ENCODE measurements around the gene ELMOD2.
A peak's percentile ranks its signal among the peaks of the same experiment; 100 is the strongest.

The ELMOD2 gene

DNA sequence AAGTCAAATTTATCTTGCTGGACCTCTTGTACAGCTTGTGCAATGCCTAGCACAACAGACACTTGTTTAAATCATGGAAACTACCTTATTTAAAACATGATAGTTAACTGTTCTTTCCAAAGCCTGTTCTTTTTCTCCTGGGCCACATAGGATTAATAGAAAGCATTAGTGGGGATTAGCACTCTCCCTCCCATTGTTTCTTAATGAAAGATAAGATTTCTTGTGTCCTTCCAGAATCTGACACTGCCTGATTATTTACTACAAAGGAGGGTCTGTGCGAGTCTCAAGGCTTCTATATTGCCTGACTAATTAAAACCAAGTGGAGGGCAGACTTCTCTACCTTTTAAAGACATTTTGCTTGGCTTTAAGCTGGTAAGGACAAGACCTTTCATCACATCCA, 8.5 kb upstream of the ELMOD2 start:
- WGBS, 2 donors (ENCODE audit: extremely low coverage in 2 of 2, insufficient read length in 2 of 2, insufficient replicate concordance in 1 of 2): no CpG with 5 or more reads among the region's 1 CpG
- Histone ChIP-seq H3K4me3 (ENCODE audit: low read length in 2 of 2) (no peak overlapping the region), H3K9ac (ENCODE audit: low read depth, low read length, poor library complexity) (no peak overlapping the region)

GRCh38 chr4:140523370-140523856, 555 bp upstream of the ELMOD2 start:
- Histone ChIP-seq H2AFZ (ENCODE audit: low read length) (peak overlapping the region; percentile 78), H3K79me1 (ENCODE audit: low read depth, low read length) (no peaks in the 10 kb centered on the region), H3K23ac (ENCODE audit: low read depth, low read length, poor library complexity) (no peak overlapping the region), H2BK120ac (ENCODE audit: low read depth, low read length) (no peak overlapping the region), H3K4ac (ENCODE audit: low read length) (no peak overlapping the region), H3K4me1 (ENCODE audit: control insufficient read depth in 2 of 2, insufficient read depth in 1 of 2, low read depth in 1 of 2, low read length in 2 of 2) (no peaks in the 10 kb centered on the region), H4K91ac (ENCODE audit: low read depth, low read length, poor library complexity) (no peak overlapping the region), H3K14ac (ENCODE audit: low read length) (no peak overlapping the region), H3K27me3 (ENCODE audit: control insufficient read depth in 3 of 3, insufficient read depth in 3 of 3, low read depth in 1 of 3, low read length in 3 of 3) (no peaks in the 10 kb centered on the region), H2BK5ac (ENCODE audit: low read length) (no peak overlapping the region), H2BK12ac (ENCODE audit: low read length) (no peak overlapping the region), H3K4me3 (ENCODE audit: low read length in 2 of 2) (peak overlapping the region in 1 of 2 donors; percentile 21), H3K27ac (replicated peaks; ENCODE audit: low read length) (no peak overlapping the region), H2AK5ac (ENCODE audit: low read depth, low read length) (no peak overlapping the region), H3K18ac (ENCODE audit: low read length) (no peak overlapping the region), H3K9ac (ENCODE audit: low read depth, low read length, poor library complexity) (no peak overlapping the region), H3K36me3 (replicated peaks in 1 of 2; ENCODE audit: control insufficient read depth in 2 of 2, insufficient read depth in 2 of 2, low read length in 2 of 2) (peaks cover 4 to 22% of the 10 kb centered on the region in 2 donors), H2BK15ac (ENCODE audit: low read length) (no peak overlapping the region), H3K4me2 (ENCODE audit: insufficient read depth, low read length, poor library complexity, severe bottlenecking) (no peak overlapping the region), H4K8ac (ENCODE audit: low read depth, low read length) (no peak overlapping the region), H3K9me3 (replicated peaks in 1 of 2; ENCODE audit: control insufficient read depth in 2 of 2, insufficient read depth in 1 of 2, low read depth in 1 of 2, low read length in 2 of 2) (peaks cover 0 to 9% of the 10 kb centered on the region in 2 donors)
- no CpG with 5 or more reads among the region's 8 CpGs for WGBS, 2 donors (ENCODE audit: extremely low coverage in 2 of 2, insufficient read length in 2 of 2, insufficient replicate concordance in 1 of 2)
- no peak for DNase-seq (ENCODE audit: low spot score)

More for the DNA sequence above, 8.5 kb upstream of the ELMOD2 start:
- Histone ChIP-seq H3K14ac (ENCODE audit: low read length) (no peak overlapping the region), H3K36me3 (replicated peaks in 1 of 2; ENCODE audit: control insufficient read depth in 2 of 2, insufficient read depth in 2 of 2, low read length in 2 of 2) (no peaks in the 10 kb centered on the region), H2AK5ac (ENCODE audit: low read depth, low read length) (no peak overlapping the region), H2BK15ac (ENCODE audit: low read length) (no peak overlapping the region), H2BK5ac (ENCODE audit: low read length) (no peak overlapping the region), H3K4me2 (ENCODE audit: insufficient read depth, low read length, poor library complexity, severe bottlenecking) (no peak overlapping the region), H3K18ac (ENCODE audit: low read length) (no peak overlapping the region), H3K4me1 (ENCODE audit: control insufficient read depth in 2 of 2, insufficient read depth in 1 of 2, low read depth in 1 of 2, low read length in 2 of 2) (peaks cover 0 to 8% of the 10 kb centered on the region in 2 donors), H3K27ac (replicated peaks; ENCODE audit: low read length) (peak overlapping the region; percentile 48), H2AFZ (ENCODE audit: low read length) (no peak overlapping the region), H4K8ac (ENCODE audit: low read depth, low read length) (no peak overlapping the region), H4K91ac (ENCODE audit: low read depth, low read length, poor library complexity) (no peak overlapping the region), H3K23ac (ENCODE audit: low read depth, low read length, poor library complexity) (no peak overlapping the region), H3K27me3 (ENCODE audit: control insufficient read depth in 3 of 3, insufficient read depth in 3 of 3, low read depth in 1 of 3, low read length in 3 of 3) (no peaks in the 10 kb centered on the region), H3K9me3 (replicated peaks in 1 of 2; ENCODE audit: control insufficient read depth in 2 of 2, insufficient read depth in 1 of 2, low read depth in 1 of 2, low read length in 2 of 2) (no peaks in the 10 kb centered on the region), H2BK120ac (ENCODE audit: low read depth, low read length) (no peak overlapping the region), H3K79me1 (ENCODE audit: low read depth, low read length) (no peaks in the 10 kb centered on the region), H2BK12ac (ENCODE audit: low read length) (no peak overlapping the region), H3K4ac (ENCODE audit: low read length) (no peak overlapping the region)
- DNase-seq (ENCODE audit: low spot score): peak; percentile 49

GRCh38 chr4:140529434-140529833, 5.5 kb downstream of the ELMOD2 start:
- Histone ChIP-seq H3K4me2 (ENCODE audit: insufficient read depth, low read length, poor library complexity, severe bottlenecking) (no peak overlapping the region), H2BK12ac (ENCODE audit: low read length) (no peak overlapping the region), H3K4me1 (ENCODE audit: control insufficient read depth in 2 of 2, insufficient read depth in 1 of 2, low read depth in 1 of 2, low read length in 2 of 2) (no peaks in the 10 kb centered on the region), H3K27ac (replicated peaks; ENCODE audit: low read length) (no peak overlapping the region), H4K91ac (ENCODE audit: low read depth, low read length, poor library complexity) (no peak overlapping the region), H3K4ac (ENCODE audit: low read length) (no peak overlapping the region), H3K9me3 (replicated peaks in 1 of 2; ENCODE audit: control insufficient read depth in 2 of 2, insufficient read depth in 1 of 2, low read depth in 1 of 2, low read length in 2 of 2) (peaks cover 0 to 9% of the 10 kb centered on the region in 2 donors), H3K14ac (ENCODE audit: low read length) (no peak overlapping the region), H3K23ac (ENCODE audit: low read depth, low read length, poor library complexity) (no peak overlapping the region), H2BK120ac (ENCODE audit: low read depth, low read length) (no peak overlapping the region), H3K9ac (ENCODE audit: low read depth, low read length, poor library complexity) (no peak overlapping the region), H3K4me3 (ENCODE audit: low read length in 2 of 2) (no peak overlapping the region), H3K36me3 (replicated peaks in 1 of 2; ENCODE audit: control insufficient read depth in 2 of 2, insufficient read depth in 2 of 2, low read length in 2 of 2) (peaks cover 5 to 66% of the 10 kb centered on the region in 2 donors), H4K8ac (ENCODE audit: low read depth, low read length) (no peak overlapping the region), H2AK5ac (ENCODE audit: low read depth, low read length) (no peak overlapping the region), H2BK15ac (ENCODE audit: low read length) (no peak overlapping the region), H2BK5ac (ENCODE audit: low read length) (no peak overlapping the region), H3K27me3 (ENCODE audit: control insufficient read depth in 3 of 3, insufficient read depth in 3 of 3, low read depth in 1 of 3, low read length in 3 of 3) (no peaks in the 10 kb centered on the region), H2AFZ (ENCODE audit: low read length) (no peak overlapping the region), H3K79me1 (ENCODE audit: low read depth, low read length) (no peaks in the 10 kb centered on the region), H3K18ac (ENCODE audit: low read length) (no peak overlapping the region)
- no CpG with 5 or more reads among the region's 1 CpG for WGBS, 2 donors (ENCODE audit: extremely low coverage in 2 of 2, insufficient read length in 2 of 2, insufficient replicate concordance in 1 of 2)
- DNase-seq (ENCODE audit: low spot score): no peak

DNA sequence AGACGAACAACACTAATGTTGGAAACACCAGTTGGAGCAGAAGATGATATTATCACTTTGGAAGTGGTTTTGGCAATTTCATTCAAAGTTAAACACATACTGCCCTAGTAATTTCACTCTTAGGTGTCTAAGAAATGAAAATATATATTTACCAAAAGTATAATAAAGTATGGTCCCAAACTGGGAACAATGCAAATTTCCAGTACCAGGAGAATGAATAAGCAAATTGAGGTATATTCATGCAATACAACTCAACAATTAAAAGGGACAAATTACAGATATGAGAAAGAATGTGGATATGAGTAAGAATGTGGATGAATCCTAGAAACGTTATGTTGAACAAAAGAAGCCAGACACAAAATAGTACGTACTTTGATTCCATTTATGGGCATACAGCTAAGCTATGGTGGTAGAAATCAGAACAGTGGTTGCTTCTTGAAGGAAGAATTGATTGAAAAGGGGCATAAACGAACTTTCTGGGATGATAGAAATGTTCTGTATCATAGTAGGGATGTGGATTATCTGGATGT, 10.0 kb downstream of the ELMOD2 start:
- no peak overlapping the region for H2BK120ac ChIP-seq (ENCODE audit: low read depth, low read length)
- H3K23ac ChIP-seq (ENCODE audit: low read depth, low read length, poor library complexity): no peak overlapping the region
- no CpG with 5 or more reads among the region's 4 CpGs for WGBS, 2 donors (ENCODE audit: extremely low coverage in 2 of 2, insufficient read length in 2 of 2, insufficient replicate concordance in 1 of 2)

More for the DNA sequence above, 10.0 kb downstream of the ELMOD2 start:
- Histone ChIP-seq H4K8ac (ENCODE audit: low read depth, low read length) (no peak overlapping the region), H2AK5ac (ENCODE audit: low read depth, low read length) (no peak overlapping the region), H3K27me3 (ENCODE audit: control insufficient read depth in 3 of 3, insufficient read depth in 3 of 3, low read depth in 1 of 3, low read length in 3 of 3) (no peaks in the 10 kb centered on the region), H3K4ac (ENCODE audit: low read length) (no peak overlapping the region), H2BK15ac (ENCODE audit: low read length) (no peak overlapping the region), H2AFZ (ENCODE audit: low read length) (no peak overlapping the region), H3K18ac (ENCODE audit: low read length) (no peak overlapping the region), H3K4me1 (ENCODE audit: control insufficient read depth in 2 of 2, insufficient read depth in 1 of 2, low read depth in 1 of 2, low read length in 2 of 2) (no peaks in the 10 kb centered on the region), H3K36me3 (replicated peaks in 1 of 2; ENCODE audit: control insufficient read depth in 2 of 2, insufficient read depth in 2 of 2, low read length in 2 of 2) (peaks cover 8 to 76% of the 10 kb centered on the region in 2 donors), H2BK5ac (ENCODE audit: low read length) (no peak overlapping the region), H3K27ac (replicated peaks; ENCODE audit: low read length) (no peak overlapping the region), H2BK12ac (ENCODE audit: low read length) (no peak overlapping the region), H3K9ac (ENCODE audit: low read depth, low read length, poor library complexity) (no peak overlapping the region), H3K14ac (ENCODE audit: low read length) (no peak overlapping the region), H3K9me3 (replicated peaks in 1 of 2; ENCODE audit: control insufficient read depth in 2 of 2, insufficient read depth in 1 of 2, low read depth in 1 of 2, low read length in 2 of 2) (no peaks in the 10 kb centered on the region), H4K91ac (ENCODE audit: low read depth, low read length, poor library complexity) (no peak overlapping the region), H3K4me2 (ENCODE audit: insufficient read depth, low read length, poor library complexity, severe bottlenecking) (no peak overlapping the region), H3K4me3 (ENCODE audit: low read length in 2 of 2) (no peak overlapping the region), H3K79me1 (ENCODE audit: low read depth, low read length) (no peaks in the 10 kb centered on the region)
- no peak for DNase-seq (ENCODE audit: low spot score)
